K562 (cell line): ENCODE data around the gene SLC35G2. TPM values are rescaled to one million over a fixed set of nuclear protein-coding genes. Genes with fewer than 3 reads are reported as not detected.

ENCODE experiments used
- MGA ChIP-seq: fragments of 450-650 bp; IDR thresholded peaks from 2 replicates; pipeline ENCODE4 v1.6.1; 2016; ENCODE audit warnings: mild to moderate bottlenecking, moderate library complexity
- polyA plus RNA-seq, 8 experiments: library from polyadenylated mRNA; depleted of rRNA in 4 of 8; stranded (reverse) in 5 of 8; unstranded in 3 of 8; fragments of >200 nt; fragmentation: Nextera tagmentation in 2 of 8; fragmentation: Illumina TruSeq in 1 of 8; extraction: Ambion mirVana in 2 of 8; extraction: Trizol in 1 of 8; gene quantifications; 2 replicates each; pipeline versions ENCODE4 v1.2.1 to v1.2.3, GENCODE V29; 2011 to 2014; ENCODE audit warnings: inconsistent platforms in 1 of 8, missing spikeins in 1 of 8
- total RNA-seq, 7 experiments: library from RNA; depleted of rRNA in 6 of 7; stranded (reverse); fragments of >200 nt in 6 of 7; fragmentation: Illumina TruSeq in 2 of 7; extraction: Trizol in 2 of 7; gene quantifications; 2 replicates each; pipeline versions ENCODE4 v1.2.1 to v1.2.3, GENCODE V29; 2011 to 2021; ENCODE audit warnings: low replicate concordance in 1 of 7

SLC35G2 gene
- total and polyA plus RNA-seq, 9 of the 15 experiments (the other 6 are each of a cell fraction or from before 2014, with no cell fraction given), result 2.6 to 5.9 (median 3.2) TPM

- peak; percentile 11; the same call in 1 of the 2 replicates for TF ChIP-seq MGA
Observed at GRCh38 chr3:136802481-136802996, 16.4 kb upstream of the SLC35G2 start (continued).
